GM18508 (cell line): ENCODE data around the gene TUBA4B.
"Not testable (repeated sequence)": the region's sequence is repeated elsewhere in the genome, so short reads cannot be mapped to it uniquely, and the experiment has no call there.

Experiments used
- ATAC-seq: cut with Tn5 transposase; IDR thresholded peaks from one replicate; pipeline ENCODE4 v1.9.1; 2021; ENCODE audit warnings: moderate number of reproducible peaks; ENCODE audit not compliant: insufficient read depth, unreplicated experiment

The TUBA4B gene

DNA sequence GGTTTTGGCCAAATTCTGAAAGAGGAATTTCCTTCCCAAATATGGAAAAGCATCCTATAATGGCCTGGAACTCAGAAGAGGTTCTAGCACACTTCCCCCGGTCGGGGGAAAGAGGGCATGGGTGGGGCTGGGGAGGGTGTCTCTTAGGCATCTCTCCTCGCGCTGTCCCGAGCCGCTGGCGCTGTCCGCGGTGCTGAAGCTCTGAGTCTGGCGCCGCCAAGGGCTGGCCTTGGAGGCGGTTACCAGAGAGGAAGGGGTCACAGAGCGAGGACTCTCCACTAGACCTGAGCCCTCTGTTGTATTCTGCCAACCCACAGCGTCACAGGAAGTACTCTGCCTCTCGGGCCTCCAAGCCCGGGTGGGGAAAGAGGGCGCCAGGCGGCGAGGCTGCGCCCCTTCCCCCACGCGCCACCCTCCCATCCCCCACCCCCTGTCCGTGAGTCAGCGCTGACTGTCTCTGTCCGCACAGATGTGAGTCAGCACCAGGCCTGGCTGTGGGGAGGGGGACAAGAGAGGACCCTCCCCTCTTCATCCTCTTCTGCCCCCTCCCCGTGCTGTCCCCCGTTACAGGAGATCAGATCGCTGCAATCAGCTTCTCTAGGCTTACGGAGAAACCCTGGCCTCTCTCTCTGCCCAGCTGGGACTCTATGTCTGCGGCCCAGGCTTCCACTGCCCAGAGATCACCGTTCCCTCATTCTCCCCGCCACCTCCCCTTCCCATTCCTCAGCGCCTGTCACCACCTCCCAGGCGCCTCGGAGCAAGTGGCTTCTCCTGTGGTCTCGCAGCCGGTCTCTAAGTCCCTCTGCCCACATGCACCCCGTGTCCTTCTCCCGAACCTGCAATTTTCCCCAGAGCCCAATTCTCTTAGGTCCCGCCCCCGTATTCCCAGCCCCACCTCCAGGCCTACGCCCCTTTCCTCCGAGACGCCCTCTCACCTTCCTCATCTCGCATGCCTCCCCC, 55.4 kb downstream of the TUBA4B start:
- ATAC-seq = no peak

DNA sequence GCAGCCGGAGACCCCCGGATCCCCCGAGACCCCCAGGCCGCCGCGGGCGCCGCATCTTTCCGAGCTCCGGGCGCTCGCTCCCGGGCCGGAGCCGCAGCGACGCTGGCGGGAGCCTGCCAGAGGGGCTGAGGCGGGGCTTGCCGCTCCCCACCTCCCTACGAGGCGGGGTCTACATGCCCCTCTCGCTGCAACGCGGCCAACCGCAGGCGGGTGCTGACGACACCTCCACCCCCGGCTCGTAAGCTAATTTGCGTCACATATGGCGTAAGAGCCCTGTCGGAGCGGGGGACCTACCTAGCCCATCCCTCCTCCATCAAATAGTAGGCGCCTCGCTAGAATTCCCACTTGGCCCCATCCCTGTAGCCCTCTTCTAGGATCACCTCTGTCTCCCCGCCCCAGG, 56.2 kb downstream of the TUBA4B start, which contains the start of gene PTPRN:
TSS of gene PTPRN (minus strand) at position 124 of the 400 bp plus-strand sequence. CDS start at position 55, 69 bp downstream.
- no peak for ATAC-seq

DNA sequence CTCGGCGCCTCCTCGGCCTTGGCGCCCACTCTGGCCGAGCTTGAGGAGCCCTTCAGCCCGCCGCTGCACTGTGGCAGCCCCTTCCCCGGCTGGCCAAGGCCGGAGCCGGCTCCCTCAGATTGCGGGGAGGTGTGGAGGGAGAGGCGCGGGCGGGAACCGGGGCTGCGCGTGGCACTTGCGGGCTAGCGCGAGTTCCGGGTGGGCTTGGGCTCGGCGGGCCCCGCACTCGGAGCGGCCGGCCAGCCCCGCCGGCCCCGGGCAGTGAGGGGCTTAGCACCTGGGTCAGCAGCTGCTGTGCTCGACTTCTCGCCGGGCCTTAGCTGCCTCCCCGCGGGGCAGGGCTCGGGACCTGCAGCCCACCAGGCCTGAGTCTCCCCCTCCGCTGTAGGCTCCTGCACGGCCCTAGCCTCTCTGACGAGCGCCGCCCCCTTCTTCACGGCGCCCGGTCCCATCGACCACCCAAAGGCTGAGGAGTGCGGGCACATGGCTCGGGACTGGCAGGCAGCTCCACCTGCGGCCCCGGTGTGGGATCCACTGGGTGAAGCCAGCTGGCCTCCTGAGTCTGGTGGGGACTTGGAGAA, 59.7 kb downstream of the TUBA4B start:
- not testable (repeated sequence) for ATAC-seq

- ATAC-seq = no peak
Observed at GRCh38 chr2:219314804-219315468, 61.9 kb downstream of the TUBA4B start.
